GOT3 (cell line): ENCODE measurements around the gene TEX38.
"Not testable (repeated sequence)": the region's sequence is repeated elsewhere in the genome, so short reads cannot be mapped to it uniquely, and the experiment has no call there.

ENCODE experiments used
- DNase-seq: peaks from one replicate; lab custom pipeline; 2025; ENCODE audit warnings: mixed read lengths; lab: John Stamatoyannopoulos, UW

Gene TEX38

GRCh38 chr1:46671554-46671953 lies at the start of gene TEX38:
Gene TEX38, plus strand, starts transcription at chr1:46671854. Its CDS starts 81 bp downstream, at chr1:46671935.
- no peak for DNase-seq

GRCh38 chr1:46621930-46622329 lies 49.7 kb upstream of the TEX38 start:
- DNase-seq: no peak

- no peak for DNase-seq
These were observed 49.3 kb upstream of the TEX38 start for GRCh38 chr1:46622344-46622743.

- no peak for DNase-seq
These were observed 47.7 kb upstream of the TEX38 start for GRCh38 chr1:46623743-46624644.

- DNase-seq: no peak
These were observed 40.9 kb upstream of the TEX38 start for GRCh38 chr1:46630719-46631118.

GRCh38 chr1:46635205-46635604 lies 36.4 kb upstream of the TEX38 start:
- no peak for DNase-seq

- no peak for DNase-seq
These were observed 34.1 kb upstream of the TEX38 start for GRCh38 chr1:46637444-46638083.

GRCh38 chr1:46638921-46639320 lies 32.7 kb upstream of the TEX38 start:
- DNase-seq: no peak

- no peak for DNase-seq
These were observed 32.1 kb upstream of the TEX38 start for GRCh38 chr1:46639547-46639946.

GRCh38 chr1:46642115-46642680 lies 29.5 kb upstream of the TEX38 start:
- no peak for DNase-seq

- DNase-seq: no peak
These were observed 28.3 kb upstream of the TEX38 start for GRCh38 chr1:46643368-46643775.

- no peak for DNase-seq
These were observed 25.8 kb upstream of the TEX38 start for GRCh38 chr1:46645815-46646214.

GRCh38 chr1:46646331-46646730 lies 25.3 kb upstream of the TEX38 start:
- no peak for DNase-seq

- no peak for DNase-seq
These were observed 24.8 kb upstream of the TEX38 start for GRCh38 chr1:46646844-46647243.

- DNase-seq: no peak
These were observed 24.0 kb upstream of the TEX38 start for GRCh38 chr1:46647611-46648010.

GRCh38 chr1:46649764-46650163 lies 21.9 kb upstream of the TEX38 start:
- no peak for DNase-seq

GRCh38 chr1:46650491-46650890 lies 21.2 kb upstream of the TEX38 start:
- no peak for DNase-seq

GRCh38 chr1:46651152-46651551 lies 20.5 kb upstream of the TEX38 start:
- DNase-seq: not testable (repeated sequence)

GRCh38 chr1:46652321-46653100 lies 19.1 kb upstream of the TEX38 start:
- DNase-seq: no peak

- DNase-seq: no peak
These were observed 18.2 kb upstream of the TEX38 start for GRCh38 chr1:46653405-46653958.

- no peak for DNase-seq
These were observed 17.6 kb upstream of the TEX38 start for GRCh38 chr1:46654012-46654411.

GRCh38 chr1:46654698-46655097 lies 17.0 kb upstream of the TEX38 start:
- DNase-seq: not testable (repeated sequence)
